ENCODE results near the gene GNAT3. TPM values are rescaled to one million over a fixed set of nuclear protein-coding genes. Genes with fewer than 3 reads are reported as not detected.

Gene GNAT3
- total RNA-seq, 1 experiment from 2014 or later, result not detected

- Histone ChIP-seq H3K4me3 (no peak overlapping the region), H3K9me3 (replicated peaks) (no peaks in the 10 kb centered on the region), H3K27ac (no peak overlapping the region), H3K36me3 (no peaks in the 10 kb centered on the region), H3K27me3 (no peaks in the 10 kb centered on the region), H3K4me1 (no peaks in the 10 kb centered on the region)
- DNase-seq, result no peak
Measured at GRCh38 chr7:80488406-80488805, 23.5 kb downstream of the GNAT3 start.

- H3K36me3 ChIP-seq, result no peaks in the 10 kb centered on the region
- no peaks in the 10 kb centered on the region; the same call in 1 of the 2 replicates for H3K9me3 ChIP-seq (replicated peaks)
- no peak overlapping the region for H3K4me3 ChIP-seq
- H3K27me3 ChIP-seq, result no peaks in the 10 kb centered on the region
- no peak for DNase-seq
- no peak overlapping the region for H3K27ac ChIP-seq
- peaks cover 15% of the 10 kb centered on the region for H3K4me1 ChIP-seq
Measured at GRCh38 chr7:80485721-80486120, 26.1 kb downstream of the GNAT3 start.

GRCh38 chr7:80482950-80483349, 28.9 kb downstream of the GNAT3 start:
- Histone ChIP-seq H3K27ac (no peak overlapping the region), H3K4me1 (peaks cover 25% of the 10 kb centered on the region), H3K36me3 (no peaks in the 10 kb centered on the region), H3K4me3 (no peak overlapping the region), H3K9me3 (replicated peaks) (no peaks in the 10 kb centered on the region; the same call in 1 of the 2 replicates), H3K27me3 (no peaks in the 10 kb centered on the region)
- no peak for DNase-seq

GRCh38 chr7:80481196-80481884, 30.5 kb downstream of the GNAT3 start:
- Histone ChIP-seq H3K4me3 (no peak overlapping the region), H3K4me1 (peaks cover 27% of the 10 kb centered on the region), H3K36me3 (no peaks in the 10 kb centered on the region), H3K9me3 (replicated peaks) (no peaks in the 10 kb centered on the region; the same call in 1 of the 2 replicates), H3K27me3 (no peaks in the 10 kb centered on the region), H3K27ac (peak overlapping the region; percentile 54)
- peak; percentile 55 to 67 for DNase-seq

GRCh38 chr7:80480566-80480965, 31.3 kb downstream of the GNAT3 start:
- Histone ChIP-seq H3K27me3 (no peaks in the 10 kb centered on the region), H3K4me1 (peaks cover 33% of the 10 kb centered on the region), H3K4me3 (no peak overlapping the region), H3K27ac (peak overlapping the region; percentile 54), H3K9me3 (replicated peaks) (no peaks in the 10 kb centered on the region; the same call in 1 of the 2 replicates), H3K36me3 (no peaks in the 10 kb centered on the region)
- DNase-seq, result peak; percentile 19 to 26

- peaks cover 33% of the 10 kb centered on the region for H3K4me1 ChIP-seq
- H3K9me3 ChIP-seq (replicated peaks), result no peaks in the 10 kb centered on the region; the same call in 1 of the 2 replicates
- H3K36me3 ChIP-seq, result no peaks in the 10 kb centered on the region
- H3K27me3 ChIP-seq, result no peaks in the 10 kb centered on the region
- no peak overlapping the region for H3K27ac ChIP-seq
- no peak overlapping the region for H3K4me3 ChIP-seq
- no peak for DNase-seq
Measured at GRCh38 chr7:80478683-80479082, 33.2 kb downstream of the GNAT3 start.

GRCh38 chr7:80476035-80476434, 35.8 kb downstream of the GNAT3 start:
- no peak overlapping the region for H3K27ac ChIP-seq
- no peaks in the 10 kb centered on the region for H3K9me3 ChIP-seq (replicated peaks)
- H3K4me3 ChIP-seq, result no peak overlapping the region
- H3K36me3 ChIP-seq, result no peaks in the 10 kb centered on the region
- H3K4me1 ChIP-seq, result peaks cover 21% of the 10 kb centered on the region
- H3K27me3 ChIP-seq, result no peaks in the 10 kb centered on the region
- no peak for DNase-seq

GRCh38 chr7:80475383-80475782, 36.5 kb downstream of the GNAT3 start:
- Histone ChIP-seq H3K27ac (no peak overlapping the region), H3K4me1 (peaks cover 14% of the 10 kb centered on the region), H3K9me3 (replicated peaks) (no peaks in the 10 kb centered on the region), H3K27me3 (no peaks in the 10 kb centered on the region), H3K36me3 (no peaks in the 10 kb centered on the region), H3K4me3 (no peak overlapping the region)
- no peak for DNase-seq

GRCh38 chr7:80473751-80474150, 38.1 kb downstream of the GNAT3 start:
- H3K9me3 ChIP-seq (replicated peaks), result no peaks in the 10 kb centered on the region
- H3K36me3 ChIP-seq, result no peaks in the 10 kb centered on the region

GRCh38 chr7:80472491-80473200, 39.2 kb downstream of the GNAT3 start:
- no peak for DNase-seq
- peaks cover 7% of the 10 kb centered on the region; the same call in 1 of the 2 replicates for H3K4me1 ChIP-seq
- no peak overlapping the region for H3K4me3 ChIP-seq
- no peaks in the 10 kb centered on the region for H3K27me3 ChIP-seq
- H3K27ac ChIP-seq, result no peak overlapping the region
- no peaks in the 10 kb centered on the region for H3K9me3 ChIP-seq (replicated peaks)
- no peaks in the 10 kb centered on the region for H3K36me3 ChIP-seq

More at GRCh38 chr7:80473751-80474150, 38.1 kb downstream of the GNAT3 start:
- Histone ChIP-seq H3K4me3 (no peak overlapping the region), H3K27ac (no peak overlapping the region), H3K27me3 (no peaks in the 10 kb centered on the region), H3K4me1 (peaks cover 7% of the 10 kb centered on the region; the same call in 1 of the 2 replicates)
- DNase-seq, result no peak

- Histone ChIP-seq H3K9me3 (replicated peaks) (no peaks in the 10 kb centered on the region; the same call in 1 of the 2 replicates), H3K27ac (no peak overlapping the region), H3K27me3 (no peaks in the 10 kb centered on the region), H3K36me3 (no peaks in the 10 kb centered on the region), H3K4me3 (no peak overlapping the region), H3K4me1 (0 out of 2 replicates have a peak, but pooled peaks cover 5% of the 10 kb centered on the region)
- no peak for DNase-seq
Measured at GRCh38 chr7:80468931-80469714, 42.7 kb downstream of the GNAT3 start.

- Histone ChIP-seq H3K27me3 (no peaks in the 10 kb centered on the region), H3K4me1 (0 out of 2 replicates have a peak, but pooled peaks cover 5% of the 10 kb centered on the region), H3K27ac (no peak overlapping the region), H3K4me3 (no peak overlapping the region), H3K9me3 (replicated peaks) (no peaks in the 10 kb centered on the region; the same call in 1 of the 2 replicates), H3K36me3 (no peaks in the 10 kb centered on the region)
- peak in 1 of 2 experiments; percentile 38 for DNase-seq
Measured at GRCh38 chr7:80467069-80467468, 44.8 kb downstream of the GNAT3 start.

- no peak for DNase-seq
- 0 out of 2 replicates have a peak, but pooled peaks cover 5% of the 10 kb centered on the region for H3K4me1 ChIP-seq
- H3K4me3 ChIP-seq, result no peak overlapping the region
- no peak overlapping the region for H3K27ac ChIP-seq
- no peaks in the 10 kb centered on the region for H3K27me3 ChIP-seq
- no peaks in the 10 kb centered on the region for H3K36me3 ChIP-seq
- H3K9me3 ChIP-seq (replicated peaks), result no peaks in the 10 kb centered on the region; the same call in 1 of the 2 replicates
Measured at GRCh38 chr7:80466636-80467035, 45.2 kb downstream of the GNAT3 start.

GRCh38 chr7:80464211-80464610, 47.7 kb downstream of the GNAT3 start:
- Histone ChIP-seq H3K36me3 (no peaks in the 10 kb centered on the region), H3K27me3 (no peaks in the 10 kb centered on the region), H3K4me1 (0 out of 2 replicates have a peak, but pooled peaks cover 5% of the 10 kb centered on the region), H3K27ac (no peak overlapping the region), H3K4me3 (no peak overlapping the region), H3K9me3 (replicated peaks) (no peaks in the 10 kb centered on the region; the same call in 1 of the 2 replicates)
- no peak for DNase-seq

All from SJCRH30 (cell line).